Glomerular endothelial cell (primary cell): Measurements from ENCODE around the gene SNRPN. TPM values are rescaled to one million over a fixed set of nuclear protein-coding genes. Genes with fewer than 3 reads are reported as not detected.
"Not testable (repeated sequence)": the region's sequence is repeated elsewhere in the genome, so short reads cannot be mapped to it uniquely, and the experiment has no call there.

Experiments used
- DNase-seq: peaks from one replicate; pipeline ENCODE4 v3.0.0-alpha.2; 2011; ENCODE audit warnings: low read depth, low spot score; ENCODE audit errors: extremely low read depth
- total RNA-seq: library from RNA; depleted of rRNA; stranded (reverse); fragments of >200 nt; gene quantifications from 2 replicates; pipeline ENCODE4 v1.2.3, GENCODE V29; 2015

The SNRPN gene
- 81.0 and 86.8 TPM in 2 replicates for total RNA-seq

DNA sequence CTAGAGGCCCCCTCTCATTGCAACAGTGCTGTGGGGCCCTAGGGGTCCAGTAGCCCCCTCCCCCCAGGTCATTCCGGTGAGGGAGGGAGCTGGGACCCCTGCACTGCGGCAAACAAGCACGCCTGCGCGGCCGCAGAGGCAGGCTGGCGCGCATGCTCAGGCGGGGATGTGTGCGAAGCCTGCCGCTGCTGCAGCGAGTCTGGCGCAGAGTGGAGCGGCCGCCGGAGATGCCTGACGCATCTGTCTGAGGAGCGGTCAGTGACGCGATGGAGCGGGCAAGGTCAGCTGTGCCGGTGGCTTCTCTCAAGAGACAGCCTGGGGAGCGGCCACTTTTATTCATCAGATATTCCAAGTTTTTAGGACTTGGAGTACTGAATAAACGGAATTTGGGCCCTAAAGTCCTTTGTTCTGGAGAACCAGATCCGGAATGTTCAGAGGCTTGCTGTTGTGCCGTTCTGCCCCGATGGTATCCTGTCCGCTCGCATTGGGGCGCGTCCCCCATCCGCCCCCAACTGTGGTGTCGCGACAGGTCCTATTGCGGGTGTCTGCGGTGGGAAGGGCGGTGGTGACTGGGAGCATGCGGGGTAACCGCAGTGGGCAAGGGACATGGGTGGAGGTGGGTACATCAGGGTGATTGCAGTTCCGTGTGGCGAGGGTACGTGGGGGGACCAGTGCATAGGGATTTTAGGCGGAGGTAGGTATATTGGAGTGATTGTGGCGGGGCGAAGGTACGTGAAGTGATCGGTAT lies at the start of gene SNRPN, which contains the start of gene SNURF:
Gene SNRPN (plus strand): TSS at position 205 of the 748 bp plus-strand sequence. CDS start 19,467 bp downstream, outside the sequence.
Gene SNURF (plus strand): TSS at position 205 of the 748 bp plus-strand sequence. CDS start 62 bp downstream, at position 267.
- no peak for DNase-seq

DNA sequence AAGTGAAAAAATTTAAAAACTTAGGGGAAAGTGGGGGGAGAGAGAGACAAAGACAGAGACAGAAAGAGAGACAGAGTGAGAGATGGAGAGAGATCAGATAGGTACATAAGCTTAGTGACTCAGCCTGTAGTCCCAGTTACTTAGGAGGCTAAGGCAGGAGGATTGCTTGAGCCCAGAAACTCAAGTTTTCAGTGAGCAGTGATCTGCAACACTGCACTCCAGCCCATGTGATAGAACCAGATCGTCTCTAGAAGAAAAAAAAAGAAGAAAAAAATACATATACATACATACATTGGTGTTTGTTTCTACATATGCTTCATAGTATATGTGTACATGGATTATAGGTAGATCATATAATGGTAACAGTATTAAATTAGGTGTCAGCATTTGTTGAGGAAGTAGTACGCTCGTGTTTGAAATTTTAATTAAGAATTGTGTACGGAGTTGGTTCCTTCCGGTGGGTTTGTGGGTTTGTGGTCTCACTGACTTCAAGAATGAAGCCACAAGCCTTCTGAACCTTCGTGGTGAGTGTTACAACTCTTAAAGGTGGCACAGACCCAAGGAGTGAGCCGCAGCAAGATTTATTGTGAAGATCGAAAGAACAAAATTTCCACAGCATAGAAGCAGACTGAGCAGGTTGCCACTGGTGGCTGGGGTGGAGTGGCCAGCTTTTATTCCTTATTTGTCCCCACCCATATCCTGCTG lies 38.3 kb upstream of the SNRPN start:
- no peak for DNase-seq

DNA sequence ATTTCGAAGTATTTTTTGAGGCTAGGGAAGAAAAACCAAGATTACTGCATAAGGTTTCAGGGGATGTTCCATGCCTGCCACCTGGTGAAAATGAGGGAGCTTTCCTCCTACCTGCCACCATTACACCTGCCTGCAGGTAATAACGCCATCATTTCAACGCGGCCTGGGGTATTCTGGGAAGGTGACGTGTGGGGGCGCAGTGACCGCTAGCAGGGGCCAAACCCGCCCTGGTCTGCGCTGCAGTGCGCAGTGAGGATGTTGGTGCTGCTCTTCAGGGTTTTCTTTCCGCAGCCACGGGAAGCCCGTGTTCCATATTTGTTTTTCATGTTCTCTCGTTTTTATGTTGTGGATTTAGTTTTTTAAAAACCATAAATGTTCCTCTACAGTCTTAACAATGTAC lies 37.4 kb upstream of the SNRPN start:
- DNase-seq: no peak

DNA sequence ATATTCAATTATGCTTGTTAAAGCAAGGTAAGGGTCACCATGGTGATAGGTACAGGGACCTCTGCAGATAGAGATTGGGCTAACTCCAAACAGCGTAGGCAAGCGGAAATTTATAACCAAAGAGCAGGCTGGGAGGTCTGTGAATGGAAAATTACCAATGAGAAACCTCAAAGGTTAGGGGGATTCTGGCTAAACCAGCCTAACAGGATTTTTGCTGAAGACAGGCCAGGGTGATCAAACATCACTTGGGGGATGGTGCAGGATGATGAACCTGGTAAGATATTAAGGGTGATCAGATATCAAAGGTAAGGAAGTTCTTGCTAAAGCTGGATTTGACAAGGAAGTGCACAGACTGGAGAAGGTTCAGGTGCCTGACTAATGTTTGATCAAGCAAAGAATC lies 35.3 kb upstream of the SNRPN start:
- DNase-seq: no peak

DNA sequence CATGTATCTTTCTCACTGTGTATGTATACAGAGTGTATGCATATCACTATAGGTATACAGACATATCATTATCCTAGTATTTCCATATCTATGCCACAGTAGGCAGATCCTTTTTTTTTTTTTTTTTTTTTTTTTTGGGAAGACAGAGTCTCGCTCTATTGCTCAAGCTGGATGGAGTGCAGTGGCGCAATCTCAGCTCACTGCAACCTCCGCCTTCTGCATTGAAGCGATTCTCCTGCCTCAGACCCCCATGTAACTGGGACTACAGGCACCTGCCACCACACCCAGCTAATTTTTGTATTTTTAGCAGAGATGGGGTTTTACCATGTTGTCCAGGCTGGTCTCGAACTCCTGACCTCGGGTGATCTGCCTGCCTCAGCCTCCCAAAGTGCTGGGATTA lies 32.0 kb upstream of the SNRPN start:
- not testable (repeated sequence) for DNase-seq

DNA sequence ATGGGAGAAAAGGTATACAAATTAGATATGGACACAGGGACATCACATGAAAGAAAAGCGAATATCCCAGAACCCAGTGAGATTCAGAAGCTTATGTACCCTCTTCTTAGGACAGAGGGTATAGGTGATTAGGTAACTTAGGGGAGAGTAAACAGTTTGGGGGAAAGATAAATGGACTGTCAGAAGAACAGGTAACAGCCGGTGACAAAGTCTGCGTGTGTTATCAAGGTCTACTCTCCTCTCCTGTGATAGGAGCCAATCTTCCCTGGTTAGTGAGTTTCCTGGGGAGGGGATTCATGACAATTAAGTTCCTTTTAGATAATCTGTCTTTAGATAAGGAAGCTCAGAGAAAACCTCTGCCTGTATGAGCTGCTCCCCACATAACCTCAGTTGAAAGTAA lies 30.6 kb upstream of the SNRPN start:
- no peak for DNase-seq

DNA sequence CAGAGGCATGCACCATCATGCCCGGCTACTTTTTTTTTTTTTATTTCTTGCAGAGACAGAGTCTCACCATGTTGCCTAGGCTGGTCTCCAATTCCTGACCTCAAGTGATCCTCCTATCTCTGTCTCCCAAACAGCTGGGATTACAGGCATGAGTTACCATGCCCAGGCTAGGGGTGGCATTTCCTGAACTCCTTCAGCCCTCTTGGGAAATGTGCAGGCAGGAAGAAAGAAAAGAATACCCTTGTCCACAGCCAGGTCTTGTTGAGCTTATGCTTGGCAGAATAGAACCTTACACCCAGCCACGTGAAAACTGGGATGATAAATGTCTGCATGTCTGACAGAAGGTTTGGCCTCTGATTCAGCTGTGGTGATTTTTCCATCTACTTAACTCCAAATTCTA lies 30.2 kb upstream of the SNRPN start:
- no peak for DNase-seq

DNA sequence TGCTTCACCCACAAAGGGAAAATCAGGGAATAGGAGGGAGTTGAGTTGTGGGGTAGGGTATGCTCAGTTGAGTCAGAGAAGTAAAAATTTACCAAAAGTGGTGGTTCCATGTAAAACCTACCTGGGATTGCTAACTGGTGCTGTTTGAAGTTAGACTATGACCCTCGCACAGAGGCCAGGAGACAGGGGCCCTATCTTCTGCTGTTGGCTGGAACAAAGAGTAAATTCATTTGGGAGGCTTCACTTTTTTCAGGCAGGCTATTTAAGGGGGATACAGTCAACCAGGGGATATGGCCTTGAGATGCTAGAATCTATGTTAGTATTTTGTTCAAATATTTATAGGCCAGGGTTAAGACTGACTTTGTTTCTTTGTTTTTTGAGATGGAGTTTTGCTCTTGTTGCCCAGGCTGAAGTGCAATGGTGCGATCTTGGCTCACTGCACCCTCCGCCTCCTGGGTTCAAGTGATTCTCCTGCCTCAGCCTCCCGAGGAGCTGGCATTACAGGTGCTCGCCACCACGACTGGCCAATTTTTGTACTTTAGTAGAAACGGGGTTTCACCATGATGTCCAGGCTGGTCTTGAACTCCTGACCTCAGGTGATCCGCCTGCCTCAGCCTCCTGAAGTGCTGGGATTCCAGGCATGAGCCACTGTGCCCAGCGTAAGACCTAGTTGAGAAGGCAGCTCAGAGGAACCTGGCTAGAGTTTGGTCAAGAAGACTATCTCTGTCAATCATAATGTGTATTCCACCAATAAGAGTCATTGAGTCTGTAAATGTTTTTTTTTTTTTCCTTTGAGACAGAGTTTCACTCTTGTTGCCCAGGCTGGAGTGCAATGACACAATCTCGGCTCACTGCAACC lies 22.7 kb upstream of the SNRPN start:
- not testable (repeated sequence) for DNase-seq

DNA sequence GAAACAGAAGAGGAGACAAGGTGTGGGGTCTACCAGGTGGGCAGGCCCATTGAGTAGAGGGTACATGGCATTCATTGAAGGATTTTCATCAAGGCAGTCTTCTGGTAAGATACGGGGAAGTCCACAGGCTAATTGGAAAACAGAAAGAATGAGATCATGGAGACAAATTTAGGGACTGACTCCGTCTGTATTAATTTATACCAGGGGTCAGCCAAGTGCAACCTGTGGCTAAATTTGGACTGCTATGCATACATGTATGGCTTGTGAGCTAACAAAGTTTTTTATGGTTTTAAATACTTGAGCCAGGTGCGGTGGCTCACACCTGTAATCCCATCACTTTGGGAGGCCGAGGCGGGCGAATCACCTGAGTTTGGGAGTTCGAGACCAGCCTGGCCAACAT lies 21.1 kb upstream of the SNRPN start:
- no peak for DNase-seq

DNA sequence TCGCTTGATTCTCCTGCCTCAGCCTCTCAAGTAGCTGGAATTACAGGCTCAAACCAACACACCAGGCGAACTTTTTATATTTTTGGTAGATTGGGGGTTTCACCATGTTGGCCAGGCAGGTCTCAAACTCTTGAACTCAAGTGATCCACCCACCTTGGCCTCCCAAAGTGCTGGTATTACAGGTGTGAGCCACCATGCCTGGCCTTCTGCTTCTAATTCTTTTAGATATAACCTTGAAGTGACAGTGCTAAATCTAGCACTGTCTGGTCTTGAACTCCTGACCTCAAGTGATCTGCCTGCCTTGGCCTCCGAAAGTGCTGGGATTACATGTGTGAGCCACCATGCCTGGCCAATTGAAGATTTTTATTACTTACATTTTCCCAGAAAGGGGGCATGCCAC lies 16.6 kb upstream of the SNRPN start:
- not testable (repeated sequence) for DNase-seq

DNA sequence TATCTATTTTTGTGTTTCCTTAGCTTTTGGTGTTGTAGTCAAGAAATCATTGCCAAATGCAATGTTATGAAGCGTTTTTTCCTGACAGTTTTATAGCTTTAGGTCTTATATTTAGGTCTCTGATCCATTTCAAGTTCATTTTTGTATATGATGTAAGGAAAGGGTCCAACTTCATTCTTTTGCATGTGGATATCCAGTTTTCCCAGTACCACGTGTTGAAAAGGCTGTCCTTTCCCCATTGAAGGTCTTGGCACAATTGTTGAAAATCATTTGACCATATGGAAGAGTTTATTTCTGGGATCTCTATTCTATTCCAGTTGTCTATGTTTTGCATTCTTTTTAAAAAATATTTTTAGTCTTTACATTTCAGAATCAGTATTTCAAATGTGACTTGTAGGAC lies 14.6 kb upstream of the SNRPN start:
- no peak for DNase-seq

DNA sequence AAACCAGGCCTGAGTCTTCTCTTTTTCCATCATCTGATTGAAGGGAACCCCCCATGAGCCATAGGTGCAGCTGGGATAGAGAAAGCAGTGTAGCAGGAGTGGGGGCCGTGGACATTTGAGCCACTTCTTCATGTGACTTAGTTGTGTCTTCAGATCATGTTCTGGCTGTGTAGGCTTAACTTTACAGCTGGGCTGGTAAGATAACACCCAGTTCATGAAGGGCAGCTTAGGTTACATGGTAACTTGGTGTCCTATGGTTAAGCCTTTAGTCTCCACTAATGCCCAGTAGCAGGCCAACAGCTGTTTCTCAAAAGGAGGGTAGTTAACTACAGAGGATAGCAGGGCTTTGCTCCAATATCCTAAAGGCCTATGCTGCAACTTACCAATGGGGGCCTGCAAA lies 11.4 kb upstream of the SNRPN start:
- no peak for DNase-seq

DNA sequence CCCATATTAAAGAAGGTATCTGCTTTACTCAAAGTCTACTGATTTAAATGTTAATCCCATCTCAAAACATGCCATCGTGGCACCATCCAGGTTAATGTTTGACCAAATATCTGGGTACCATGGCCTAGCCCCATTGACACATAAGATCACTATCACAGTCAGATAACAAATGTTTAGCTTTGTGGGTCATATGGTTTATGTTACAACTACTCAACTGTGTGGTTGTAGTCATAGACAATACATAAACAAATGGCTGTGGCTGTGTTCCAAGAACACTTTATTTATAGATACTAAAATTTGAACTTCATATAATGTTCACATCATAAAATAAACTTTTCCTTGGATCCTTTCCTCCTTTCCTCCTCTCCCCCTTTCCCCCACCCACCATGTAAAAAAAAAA lies 9.8 kb upstream of the SNRPN start:
- DNase-seq: no peak

DNA sequence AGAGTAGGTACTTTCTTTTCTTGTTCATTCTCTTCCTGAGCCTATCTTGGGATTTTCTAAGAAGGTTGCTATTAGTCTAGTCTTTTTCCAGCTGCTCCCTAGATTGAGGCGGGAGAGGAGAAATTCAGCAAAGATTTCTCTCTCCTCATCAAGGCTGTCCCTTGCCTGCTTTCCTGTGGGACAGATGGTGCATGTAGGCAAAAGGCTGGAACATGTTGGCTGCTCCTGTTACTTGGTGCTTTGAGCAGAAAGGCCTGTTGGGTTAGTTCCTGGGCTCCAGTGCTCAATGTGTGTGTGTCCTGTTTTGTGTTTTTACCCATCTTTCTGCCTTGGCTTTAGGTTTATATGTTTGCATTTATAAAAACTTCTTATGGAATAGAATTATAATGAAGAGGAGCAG lies 9.1 kb upstream of the SNRPN start:
- DNase-seq: no peak

DNA sequence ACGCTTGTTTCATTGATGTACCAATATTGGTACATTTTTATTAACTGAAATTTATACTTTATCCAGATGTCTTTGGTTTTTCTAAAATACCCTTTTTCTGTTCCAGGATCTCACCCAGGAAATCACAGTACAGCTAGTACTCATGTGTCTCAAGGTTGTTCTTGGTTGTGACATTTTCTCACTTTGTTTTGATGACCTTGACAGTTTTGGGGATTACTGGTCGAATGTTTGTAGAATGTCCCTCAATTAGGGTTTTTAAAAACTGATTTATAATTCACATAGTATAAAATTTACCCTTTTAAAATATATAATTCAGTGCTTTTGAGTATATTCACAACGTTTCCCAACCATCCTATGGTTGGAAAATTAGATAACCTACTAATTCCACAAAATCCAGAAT lies 6.3 kb upstream of the SNRPN start:
- no peak for DNase-seq

DNA sequence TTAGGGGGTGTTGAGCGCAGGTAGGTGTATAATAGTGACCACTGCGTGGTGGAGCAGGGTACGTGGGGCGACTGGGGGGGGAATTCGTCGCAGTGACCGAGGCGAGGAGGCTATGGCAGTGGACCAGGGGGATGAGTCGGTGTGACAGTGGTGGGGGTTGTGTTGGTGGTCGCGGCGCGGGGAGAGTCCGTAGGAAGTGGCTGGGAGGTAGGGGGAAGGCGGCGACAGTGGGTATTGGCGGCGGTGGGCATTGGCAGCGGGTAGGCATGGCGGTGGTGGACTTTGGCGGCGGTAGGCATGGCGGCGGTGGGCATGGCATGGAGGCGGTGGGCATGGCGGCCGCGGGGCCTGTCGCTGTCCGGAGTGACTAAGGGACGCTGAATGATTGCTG lies 739 bp downstream of the SNRPN start:
- no peak for DNase-seq

DNA sequence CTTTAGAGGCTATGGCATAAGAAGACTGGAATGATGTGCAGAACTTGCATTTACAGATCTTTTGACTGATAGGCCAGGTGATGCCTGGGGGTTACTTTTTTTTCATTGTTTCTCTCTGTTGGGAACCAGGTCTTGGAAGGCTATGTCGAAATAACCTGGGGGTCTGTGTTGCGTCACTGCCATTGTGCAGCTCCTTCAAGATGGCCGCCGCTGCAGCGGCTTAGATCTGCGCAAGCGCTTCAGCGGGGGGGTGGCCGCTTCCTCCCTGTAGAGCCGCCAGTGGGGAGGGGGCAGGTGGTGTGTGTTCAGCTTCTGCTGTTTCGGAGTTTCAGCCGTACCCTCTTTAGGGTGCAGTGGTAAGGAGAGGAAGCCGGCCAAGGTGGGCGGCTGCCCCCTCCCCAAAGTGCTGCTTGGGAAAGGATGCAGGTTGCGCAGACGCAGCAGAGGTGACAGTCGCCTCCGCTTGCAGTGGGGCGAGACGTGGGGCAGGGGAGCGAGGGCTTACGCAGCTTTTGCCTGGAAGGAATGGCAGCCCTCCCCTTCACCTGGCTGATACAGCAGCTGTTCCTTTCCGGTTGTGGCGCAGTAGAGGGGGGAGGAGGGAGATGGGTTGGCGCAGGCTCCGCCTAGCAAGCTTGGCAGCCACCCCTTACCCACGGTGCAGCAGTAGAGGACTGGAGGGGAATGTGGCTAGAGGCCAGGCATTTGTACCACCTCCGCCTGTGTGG lies 1.5 kb downstream of the SNRPN start:
- no peak for DNase-seq

DNA sequence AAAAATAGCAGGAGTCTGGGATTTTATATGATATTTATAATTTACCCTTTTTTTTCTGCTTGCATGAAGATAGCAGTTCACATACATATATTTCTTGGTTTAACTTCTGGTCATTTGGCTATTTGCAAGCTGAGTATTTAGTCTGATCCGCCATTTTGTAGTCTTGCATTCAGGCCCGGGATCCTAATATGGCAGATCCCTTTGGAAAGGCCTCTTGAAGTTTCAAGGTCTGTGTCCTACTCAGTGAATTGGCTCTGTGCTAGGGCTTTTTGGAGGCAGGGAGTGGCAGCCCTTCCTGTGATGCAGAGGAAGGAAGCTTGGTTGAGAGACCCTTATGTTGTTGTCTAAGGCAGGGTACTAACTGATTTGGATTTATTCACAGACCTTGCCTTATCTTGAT lies 2.9 kb downstream of the SNRPN start:
- no peak for DNase-seq

DNA sequence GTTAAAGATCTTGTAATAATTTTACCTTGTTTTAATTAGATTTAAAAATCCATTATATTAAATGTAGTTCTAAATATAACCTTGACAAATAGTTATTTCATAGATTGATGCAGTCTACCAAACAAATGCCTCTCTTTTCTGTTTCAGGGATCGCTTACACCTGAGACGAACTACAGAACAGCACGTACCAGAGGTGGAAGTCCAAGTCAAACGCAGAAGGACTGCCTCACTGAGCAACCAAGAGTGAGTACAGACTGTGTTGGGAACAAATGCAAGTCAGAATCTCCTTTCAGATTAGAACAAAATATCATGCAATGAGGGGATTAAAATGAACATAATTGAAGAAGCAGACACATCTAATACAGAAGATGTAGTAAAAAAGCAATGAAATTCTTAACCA lies 7.2 kb downstream of the SNRPN start:
- no peak for DNase-seq

DNA sequence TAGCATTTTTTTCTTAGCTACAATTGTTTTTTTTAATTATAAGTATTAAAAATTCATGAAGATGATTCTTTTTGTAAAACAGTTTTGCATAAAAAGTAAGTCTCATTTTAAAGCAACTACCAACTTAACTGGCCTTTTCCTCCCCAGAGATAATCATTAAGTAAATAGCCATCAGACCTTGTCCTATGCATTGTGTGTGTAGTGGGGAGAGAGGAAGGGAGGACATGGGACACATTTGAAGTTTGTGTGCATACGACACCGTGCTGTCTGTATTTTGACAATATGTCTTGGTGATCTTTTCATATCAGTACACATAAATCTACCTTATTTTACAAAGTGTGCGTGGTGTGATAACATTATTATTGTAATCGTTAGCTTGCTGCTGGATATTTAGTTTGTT lies 8.1 kb downstream of the SNRPN start:
- DNase-seq: no peak
